ENCODE data around the gene RAB10.

- TF ChIP-seq, protein P1, sequence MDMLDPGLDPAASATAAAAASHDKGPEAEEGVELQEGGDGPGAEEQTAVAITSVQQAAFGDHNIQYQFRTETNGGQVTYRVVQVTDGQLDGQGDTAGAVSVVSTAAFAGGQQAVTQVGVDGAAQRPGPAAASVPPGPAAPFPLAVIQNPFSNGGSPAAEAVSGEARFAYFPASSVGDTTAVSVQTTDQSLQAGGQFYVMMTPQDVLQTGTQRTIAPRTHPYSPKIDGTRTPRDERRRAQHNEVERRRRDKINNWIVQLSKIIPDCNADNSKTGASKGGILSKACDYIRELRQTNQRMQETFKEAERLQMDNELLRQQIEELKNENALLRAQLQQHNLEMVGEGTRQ (IDR thresholded peaks at IDR 0.05; ENCODE audit: low read depth, low read length), result no peak
- TF ChIP-seq CTCF (conservative IDR thresholded peaks at IDR 0.05; ENCODE audit: low read depth, low read length) (no peak), POLR2A (IDR thresholded peaks at IDR 0.05; ENCODE audit: low read depth, low read length) (no peak), RCOR1 (IDR thresholded peaks at IDR 0.05; ENCODE audit: insufficient replicate concordance, low read length) (no peak), BHLHE40 (IDR thresholded peaks at IDR 0.05; ENCODE audit: low read depth, low read length) (no peak), RFX5 (IDR thresholded peaks at IDR 0.05; ENCODE audit: low read depth, low read length) (no peak), MAZ (IDR thresholded peaks at IDR 0.05; ENCODE audit: borderline replicate concordance, low read depth, low read length) (no peak)
Measured at GRCh38 chr2:26070730-26071129, 36.8 kb downstream of the RAB10 start.
